ENCODE data around the gene TIPARP.

DNA sequence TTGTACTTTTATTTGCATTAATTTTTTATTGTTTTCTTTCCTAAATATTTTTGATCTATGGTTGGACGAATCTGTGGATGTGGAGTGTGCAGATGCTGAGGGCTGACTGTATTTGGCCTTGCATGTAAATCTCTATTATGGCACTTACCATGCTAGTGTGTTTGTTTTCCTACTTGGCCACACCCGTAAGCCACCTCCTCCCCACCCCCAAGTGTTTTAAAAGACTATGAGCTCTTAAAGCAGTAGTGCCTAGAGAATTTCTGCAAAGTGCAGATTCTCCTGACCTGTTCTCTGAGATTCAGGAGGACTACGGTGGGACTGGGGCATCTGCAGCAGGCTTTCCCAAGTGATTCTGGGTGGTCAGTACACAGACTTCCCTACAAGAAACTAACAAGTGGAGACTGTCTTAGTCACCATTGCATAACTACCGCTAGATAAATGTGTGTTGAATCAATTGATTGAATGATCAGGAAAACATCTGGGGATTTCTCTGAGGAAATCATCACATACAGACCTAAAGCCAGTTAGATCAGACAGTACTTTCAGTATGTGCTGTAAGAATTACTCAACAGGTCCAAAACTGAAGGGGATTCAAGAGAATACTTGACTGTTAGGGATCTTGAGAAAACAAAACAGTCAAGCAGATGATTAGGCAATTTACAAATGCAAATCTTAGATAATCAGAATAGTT lies 6.2 kb upstream of the TIPARP start:
- TF ChIP-seq, protein P1, sequence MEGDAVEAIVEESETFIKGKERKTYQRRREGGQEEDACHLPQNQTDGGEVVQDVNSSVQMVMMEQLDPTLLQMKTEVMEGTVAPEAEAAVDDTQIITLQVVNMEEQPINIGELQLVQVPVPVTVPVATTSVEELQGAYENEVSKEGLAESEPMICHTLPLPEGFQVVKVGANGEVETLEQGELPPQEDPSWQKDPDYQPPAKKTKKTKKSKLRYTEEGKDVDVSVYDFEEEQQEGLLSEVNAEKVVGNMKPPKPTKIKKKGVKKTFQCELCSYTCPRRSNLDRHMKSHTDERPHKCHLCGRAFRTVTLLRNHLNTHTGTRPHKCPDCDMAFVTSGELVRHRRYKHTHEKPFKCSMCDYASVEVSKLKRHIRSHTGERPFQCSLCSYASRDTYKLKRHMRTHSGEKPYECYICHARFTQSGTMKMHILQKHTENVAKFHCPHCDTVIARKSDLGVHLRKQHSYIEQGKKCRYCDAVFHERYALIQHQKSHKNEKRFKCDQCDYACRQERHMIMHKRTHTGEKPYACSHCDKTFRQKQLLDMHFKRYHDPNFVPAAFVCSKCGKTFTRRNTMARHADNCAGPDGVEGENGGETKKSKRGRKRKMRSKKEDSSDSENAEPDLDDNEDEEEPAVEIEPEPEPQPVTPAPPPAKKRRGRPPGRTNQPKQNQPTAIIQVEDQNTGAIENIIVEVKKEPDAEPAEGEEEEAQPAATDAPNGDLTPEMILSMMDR (conservative IDR thresholded peaks at IDR 0.05; ENCODE audit: low read length), result no peak
- no peak for TF ChIP-seq EZH2phosphoT487 (IDR thresholded peaks at IDR 0.05; ENCODE audit: borderline replicate concordance)
